Esophagus squamous epithelium (tissue), 5 donors: Measurements from ENCODE around the gene PHF2. TPM values are rescaled to one million over a fixed set of nuclear protein-coding genes. Genes with fewer than 3 reads are reported as not detected.

ENCODE experiments used
- DNase-seq: peaks from one replicate; lab custom pipeline; 2025; lab: John Stamatoyannopoulos, UW
- H3K27ac ChIP-seq, 4 donors: fragments of 200-600 bp; sonication (generic); one replicate each; pipeline ENCODE4 v1.5.1; 2016 to 2019; ENCODE audit warnings: mild to moderate bottlenecking in 1 of 4
- H3K27me3 ChIP-seq, 4 donors: fragments of 200-600 bp; sonication (generic); 1 replicate in 3 of 4; 2 replicates in 1 of 4; pipeline versions ENCODE4 v1.5.1 to v1.6.0; 2017 to 2021; ENCODE audit warnings: antibody characterized with exemption in 1 of 4
- H3K36me3 ChIP-seq, 3 donors: fragments of 200-600 bp; sonication (generic); one replicate each; pipeline ENCODE4 v1.5.1; 2016 to 2019
- H3K4me1 ChIP-seq, 3 donors: fragments of 200-600 bp; sonication (generic); one replicate each; pipeline ENCODE4 v1.5.1; 2017 to 2019
- H3K4me3 ChIP-seq, 4 donors: fragments of 200-600 bp; sonication (generic); 1 replicate in 3 of 4; 2 replicates in 1 of 4; pipeline ENCODE4 v1.5.1; 2016 to 2019; ENCODE audit warnings: mild to moderate bottlenecking in 2 of 4, moderate library complexity in 1 of 4
- H3K9me3 ChIP-seq, 3 donors: fragments of 200-600 bp; sonication (generic); one replicate each; pipeline ENCODE4 v1.5.1; 2016 to 2019
- POLR2A ChIP-seq, 4 donors: fragments of 450-650 bp; IDR thresholded peaks; one replicate each; pipeline ENCODE4 v1.6.1; 2017; ENCODE audit warnings: antibody characterized with exemption in 4 of 4, mild to moderate bottlenecking in 4 of 4, moderate library complexity in 3 of 4
- WGBS, 2 donors: methylation state at CpG; one replicate each; pipeline ENCODE4 v1.1.5; 2018; 5-methylcytosine and 5-hydroxymethylcytosine counted together
- intact Hi-C: fragments of 100-400 bp; cut with DNase I; formaldehyde crosslinking; loops from one replicate; pipeline ENCODE4 v1.15.0; 2022
- total RNA-seq, 4 donors: library from RNA; depleted of rRNA; stranded (reverse); fragments of >200 nt; gene quantifications; one replicate each; pipeline ENCODE4 v1.1.0, GENCODE V29; 2016
- TF ChIP-seq, protein P1 (sequence below), 6 experiments: fragments of 450-650 bp in 4 of 6; fragments of 200-600 bp in 2 of 6; sonication (generic) in 2 of 6; IDR thresholded peaks; one replicate each; pipeline ENCODE4 v1.5.1; 2016 to 2019; ENCODE audit warnings: antibody characterized with exemption in 6 of 6, mild to moderate bottlenecking in 4 of 6, moderate library complexity in 4 of 6
- donor health status: DM: yes; HTN: yes; CAD: no.

Gene PHF2
- total RNA-seq, 4 donors from 2014 or later, result 13.3 to 22.6 (median 17.5) TPM

GRCh38 chr9:93712896-93713295 is 136.5 kb downstream of the PHF2 start:
- Histone ChIP-seq H3K36me3 (no peaks in the 10 kb centered on the region), H3K27me3 (no peaks in the 10 kb centered on the region), H3K27ac (no peak overlapping the region), H3K4me1 (no peaks in the 10 kb centered on the region), H3K4me3 (no peak overlapping the region), H3K9me3 (peaks cover 0 to 12% (median 0%) of the 10 kb centered on the region in 3 donors)
- TF ChIP-seq POLR2A (IDR thresholded peaks at IDR 0.05), result no peak
- TF ChIP-seq, protein P1, sequence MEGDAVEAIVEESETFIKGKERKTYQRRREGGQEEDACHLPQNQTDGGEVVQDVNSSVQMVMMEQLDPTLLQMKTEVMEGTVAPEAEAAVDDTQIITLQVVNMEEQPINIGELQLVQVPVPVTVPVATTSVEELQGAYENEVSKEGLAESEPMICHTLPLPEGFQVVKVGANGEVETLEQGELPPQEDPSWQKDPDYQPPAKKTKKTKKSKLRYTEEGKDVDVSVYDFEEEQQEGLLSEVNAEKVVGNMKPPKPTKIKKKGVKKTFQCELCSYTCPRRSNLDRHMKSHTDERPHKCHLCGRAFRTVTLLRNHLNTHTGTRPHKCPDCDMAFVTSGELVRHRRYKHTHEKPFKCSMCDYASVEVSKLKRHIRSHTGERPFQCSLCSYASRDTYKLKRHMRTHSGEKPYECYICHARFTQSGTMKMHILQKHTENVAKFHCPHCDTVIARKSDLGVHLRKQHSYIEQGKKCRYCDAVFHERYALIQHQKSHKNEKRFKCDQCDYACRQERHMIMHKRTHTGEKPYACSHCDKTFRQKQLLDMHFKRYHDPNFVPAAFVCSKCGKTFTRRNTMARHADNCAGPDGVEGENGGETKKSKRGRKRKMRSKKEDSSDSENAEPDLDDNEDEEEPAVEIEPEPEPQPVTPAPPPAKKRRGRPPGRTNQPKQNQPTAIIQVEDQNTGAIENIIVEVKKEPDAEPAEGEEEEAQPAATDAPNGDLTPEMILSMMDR (IDR thresholded peaks at IDR 0.05), result no peak
- 76 to 83% methylated on average over 5 to 6 of the region's 9 CpGs for WGBS, 2 donors
- no peak for DNase-seq
- intact Hi-C loops, result no loop called here

DNA sequence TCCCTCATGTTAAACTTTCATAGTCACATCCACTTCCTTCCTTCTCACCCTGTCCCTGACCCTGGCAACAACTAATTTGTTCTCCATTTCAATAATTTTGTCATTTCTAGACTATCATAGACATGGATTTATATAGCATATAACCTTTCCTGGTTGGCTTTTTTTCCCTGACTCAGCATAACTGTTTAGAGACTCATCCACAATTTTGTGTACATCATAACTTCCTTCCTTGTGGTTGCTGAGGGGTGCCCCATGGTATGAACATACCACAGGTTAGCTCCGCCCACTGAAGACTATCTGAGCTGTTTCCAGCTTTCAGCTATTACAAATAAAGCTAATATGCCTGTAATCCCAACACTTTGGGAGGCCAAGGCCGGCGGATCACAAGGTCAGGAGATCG is 137.3 kb downstream of the PHF2 start:
- no peak for DNase-seq
- Histone ChIP-seq H3K4me3 (no peak overlapping the region), H3K4me1 (no peaks in the 10 kb centered on the region), H3K27me3 (no peaks in the 10 kb centered on the region), H3K36me3 (no peaks in the 10 kb centered on the region), H3K27ac (no peak overlapping the region), H3K9me3 (peaks cover 0 to 12% (median 0%) of the 10 kb centered on the region in 3 donors)
- 85% methylated on average over 4 of the region's 4 CpGs; no CpG with 5 or more reads in 1 of the 2 donors for whole genome bisulfite sequencing, 2 donors
- TF ChIP-seq, protein P1 (IDR thresholded peaks at IDR 0.05), result no peak
- TF ChIP-seq POLR2A (IDR thresholded peaks at IDR 0.05), result no peak
- intact Hi-C loops, result no loop called here

DNA sequence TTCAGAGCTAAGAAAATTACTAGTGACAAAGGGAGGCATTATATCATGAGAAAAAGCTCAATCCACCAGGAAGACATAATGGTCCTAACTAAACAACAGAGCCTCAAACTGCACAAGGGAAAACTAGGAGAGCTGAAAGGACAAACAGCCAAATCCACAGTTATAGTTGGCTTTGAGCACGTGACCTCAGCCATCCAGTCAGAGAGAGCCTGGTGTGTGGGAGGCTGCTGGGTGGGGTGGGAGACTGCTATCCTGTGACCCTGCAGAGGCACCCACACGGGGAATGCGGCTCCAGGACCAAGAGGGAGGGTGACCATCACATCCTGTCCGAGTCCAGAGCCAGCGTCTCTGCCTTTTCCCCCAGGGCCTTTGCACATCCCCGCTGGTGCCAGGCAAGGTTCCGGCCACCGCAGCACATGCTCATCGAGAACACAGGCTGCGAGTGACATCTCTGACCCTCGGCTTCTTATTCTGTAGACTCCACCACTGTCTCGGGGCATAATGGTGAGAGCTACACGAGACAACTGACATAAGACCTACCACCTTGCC is 145.1 kb downstream of the PHF2 start:
- WGBS, 2 donors, result 80 to 91% methylated on average over 9 to 11 of the region's 13 CpGs
- no peak for TF ChIP-seq POLR2A (IDR thresholded peaks at IDR 0.05)
- TF ChIP-seq, protein P1 (IDR thresholded peaks at IDR 0.05), result no peak
- intact Hi-C loops, result no loop called here
- no peaks in the 10 kb centered on the region for H3K4me1 ChIP-seq
- H3K9me3 ChIP-seq, result peaks cover 0 to 23% (median 0%) of the 10 kb centered on the region in 3 donors
- no peak overlapping the region for H3K4me3 ChIP-seq
- no peak overlapping the region for H3K27ac ChIP-seq
- H3K36me3 ChIP-seq, result no peaks in the 10 kb centered on the region
- DNase-seq, result no peak
- H3K27me3 ChIP-seq, result peaks cover 0 to under 1% (median 0%) of the 10 kb centered on the region in 4 donors

DNA sequence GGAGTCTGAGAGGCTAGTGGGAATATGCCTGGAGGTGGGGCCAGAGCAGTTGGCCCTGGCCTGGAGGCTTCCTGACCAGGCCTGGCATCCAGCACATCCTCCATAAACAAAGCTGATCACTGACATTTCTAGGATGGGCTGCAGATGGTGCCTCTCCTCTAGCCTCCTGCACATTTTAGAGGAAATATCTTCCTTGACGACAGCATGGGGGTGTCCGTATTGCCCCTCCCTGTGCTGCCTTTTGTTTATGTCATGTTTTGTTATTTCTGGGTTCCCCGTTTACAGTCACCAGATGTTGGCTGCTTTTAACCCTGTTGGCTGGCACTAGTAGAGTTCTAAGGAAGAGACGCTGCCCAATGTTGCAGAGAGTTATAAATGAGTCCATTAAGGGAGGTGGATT is 148.5 kb downstream of the PHF2 start:
- no peak for DNase-seq
- Histone ChIP-seq H3K27ac (no peak overlapping the region), H3K36me3 (no peaks in the 10 kb centered on the region), H3K4me3 (no peak overlapping the region), H3K27me3 (peaks cover 0 to 34% (median 0%) of the 10 kb centered on the region in 4 donors), H3K4me1 (no peaks in the 10 kb centered on the region), H3K9me3 (peaks cover 0 to 20% (median 0%) of the 10 kb centered on the region in 3 donors)
- intact Hi-C loops, result no loop called here
- 39 to 68% methylated on average over 4 of the region's 4 CpGs for WGBS, 2 donors
- no peak for TF ChIP-seq POLR2A (IDR thresholded peaks at IDR 0.05)
- TF ChIP-seq, protein P1 (IDR thresholded peaks at IDR 0.05), result no peak

GRCh38 chr9:93725382-93725781 is 149.0 kb downstream of the PHF2 start:
- WGBS, 2 donors, result 73 to 80% methylated on average over 6 of the region's 6 CpGs
- intact Hi-C loops, result no loop called here
- Histone ChIP-seq H3K27me3 (peaks cover 0 to 39% (median 0%) of the 10 kb centered on the region in 4 donors), H3K36me3 (no peaks in the 10 kb centered on the region), H3K4me1 (no peaks in the 10 kb centered on the region), H3K27ac (no peak overlapping the region), H3K4me3 (no peak overlapping the region), H3K9me3 (peaks cover 0 to 20% (median 0%) of the 10 kb centered on the region in 3 donors)
- DNase-seq, result no peak
- TF ChIP-seq, protein P1 (IDR thresholded peaks at IDR 0.05), result no peak
- no peak for TF ChIP-seq POLR2A (IDR thresholded peaks at IDR 0.05)
